ENCODE results near the gene NUTM2B.
"Not testable (repeated sequence)": the region's sequence is repeated elsewhere in the genome, so short reads cannot be mapped to it uniquely, and the experiment has no call there.

The NUTM2B gene, protein sequence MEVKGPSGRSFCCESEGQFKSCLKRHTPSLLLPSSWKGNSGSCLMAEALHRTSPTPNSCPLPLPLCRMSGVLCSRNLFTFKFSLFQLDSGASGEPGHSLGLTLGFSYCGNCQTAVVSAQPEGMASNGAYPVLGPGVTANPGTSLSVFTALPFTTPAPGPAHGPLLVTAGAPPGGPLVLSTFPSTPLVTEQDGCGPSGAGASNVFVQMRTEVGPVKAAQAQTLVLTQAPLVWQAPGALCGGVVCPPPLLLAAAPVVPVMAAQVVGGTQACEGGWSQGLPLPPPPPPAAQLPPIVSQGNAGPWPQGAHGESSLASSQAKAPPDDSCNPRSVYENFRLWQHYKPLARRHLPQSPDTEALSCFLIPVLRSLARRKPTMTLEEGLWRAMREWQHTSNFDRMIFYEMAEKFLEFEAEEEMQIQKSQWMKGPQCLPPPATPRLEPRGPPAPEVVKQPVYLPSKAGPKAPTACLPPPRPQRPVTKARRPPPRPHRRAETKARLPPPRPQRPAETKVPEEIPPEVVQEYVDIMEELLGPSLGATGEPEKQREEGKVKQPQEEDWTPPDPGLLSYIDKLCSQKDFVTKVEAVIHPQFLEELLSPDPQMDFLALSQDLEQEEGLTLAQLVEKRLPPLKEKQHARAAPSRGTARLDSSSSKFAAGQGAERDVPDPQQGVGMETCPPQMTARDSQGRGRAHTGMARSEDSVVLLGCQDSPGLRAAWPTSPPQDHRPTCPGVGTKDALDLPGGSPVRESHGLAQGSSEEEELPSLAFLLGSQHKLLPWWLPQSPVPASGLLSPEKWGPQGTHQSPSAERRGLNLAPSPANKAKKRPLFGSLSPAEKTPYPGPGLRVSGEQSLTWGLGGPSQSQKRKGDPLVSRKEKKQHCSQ

DNA sequence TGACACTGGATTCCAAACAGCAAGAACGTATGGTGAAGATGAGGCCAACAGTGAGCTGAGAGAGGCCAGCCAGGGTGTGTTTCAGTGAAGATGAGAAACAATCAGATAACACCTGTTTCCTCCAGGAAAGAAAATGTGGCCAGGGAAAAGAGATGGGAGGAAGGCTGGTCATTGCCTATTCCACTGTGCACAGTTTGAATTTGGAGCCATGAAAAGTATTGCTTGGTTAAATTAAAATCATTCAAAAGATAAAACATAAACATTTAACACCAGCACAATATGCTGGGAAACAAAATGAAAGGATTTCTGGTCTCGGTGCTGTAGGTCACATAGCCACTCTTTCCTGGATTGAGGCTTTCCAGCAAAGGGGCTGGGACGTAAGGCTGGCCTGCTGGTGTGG is at the start of gene NUTM2B:
TSS of gene NUTM2B (plus strand) at position 301 of the 400 bp plus-strand sequence. CDS start 383 bp downstream, outside the sequence.
- not testable (repeated sequence) for DNase-seq

DNA sequence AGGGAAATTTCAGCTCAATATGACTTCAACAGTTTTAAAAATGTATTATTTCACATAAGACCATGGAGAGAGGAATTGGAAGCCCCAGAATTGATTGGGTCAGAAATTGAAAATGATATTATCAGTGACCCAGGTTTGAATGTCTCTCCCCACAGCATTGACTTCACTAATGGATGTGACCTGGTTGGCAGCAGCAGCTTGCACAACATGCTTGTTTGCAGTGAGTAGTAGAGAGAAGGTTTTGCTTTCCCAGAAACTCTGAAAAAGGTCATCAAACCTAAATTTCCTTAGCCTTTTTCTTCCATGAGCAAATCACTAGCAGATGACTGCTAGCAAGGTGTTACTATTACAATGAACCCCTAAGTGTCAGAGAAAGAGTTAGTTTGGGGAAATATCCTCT is 39.7 kb upstream of the NUTM2B start:
- not testable (repeated sequence) for DNase-seq

DNA sequence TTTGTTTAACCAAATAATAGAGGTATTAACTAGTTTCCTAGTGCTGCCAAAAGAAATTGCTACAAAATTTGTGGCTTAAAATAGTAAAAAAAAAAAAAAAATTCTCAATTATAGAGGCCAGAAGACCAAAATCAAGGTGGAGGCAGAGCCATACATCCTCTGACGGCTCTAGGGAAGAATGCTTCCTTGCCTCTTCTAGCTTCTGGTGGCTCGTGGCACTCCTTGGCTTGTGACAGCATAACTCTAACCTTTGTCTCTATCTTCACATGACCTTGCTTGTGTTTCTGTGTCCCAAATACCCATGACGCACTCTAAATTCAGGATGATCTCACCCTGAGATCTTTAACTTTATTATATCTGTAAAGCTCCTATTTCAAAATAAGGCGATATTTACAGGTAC is 38.3 kb upstream of the NUTM2B start:
- DNase-seq: not testable (repeated sequence)

DNA sequence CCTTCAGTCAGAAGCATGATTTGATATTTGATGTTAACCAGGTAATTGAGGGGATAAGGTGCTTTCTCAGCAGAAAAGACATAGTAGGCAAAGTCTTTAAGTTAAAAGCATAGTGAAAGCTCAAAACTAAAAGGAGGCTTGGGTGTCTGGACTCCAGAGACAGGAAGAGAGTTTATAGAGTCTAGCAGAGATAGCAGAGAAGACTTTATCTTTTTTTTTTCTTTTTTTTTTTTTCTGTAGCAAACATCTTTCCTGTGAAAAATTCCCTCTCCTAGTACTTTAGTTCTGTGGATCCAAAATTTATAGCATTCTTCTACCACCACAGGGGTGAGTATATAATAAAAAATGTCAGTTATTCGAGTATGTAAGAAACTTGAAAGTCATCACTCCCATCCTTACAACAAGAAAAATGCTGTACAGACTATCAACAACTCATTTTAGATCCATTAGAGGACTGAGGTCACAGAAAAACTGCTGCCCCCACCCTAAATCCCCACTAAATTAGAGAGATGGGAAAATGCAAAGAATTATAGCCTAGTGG is 33.7 kb upstream of the NUTM2B start:
- not testable (repeated sequence) for DNase-seq

DNA sequence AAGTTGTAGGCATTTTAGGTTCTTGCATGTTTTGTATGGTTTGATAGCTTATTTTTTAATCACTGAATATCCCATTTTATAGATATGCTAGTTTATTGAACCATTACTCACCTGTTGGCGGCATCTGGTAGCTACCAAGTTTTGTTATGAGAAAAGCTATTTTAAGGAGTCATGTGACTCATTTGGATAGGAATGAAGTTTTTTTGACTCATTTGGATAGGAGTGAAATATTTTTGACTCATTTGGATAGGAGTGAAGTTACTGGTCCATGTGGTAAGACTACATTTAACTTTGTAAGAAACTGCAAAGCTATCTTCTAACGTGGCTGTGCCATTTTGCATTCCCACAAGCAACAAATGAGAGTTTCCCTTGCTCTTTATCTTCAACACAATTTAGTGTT is 28.1 kb upstream of the NUTM2B start:
- not testable (repeated sequence) for DNase-seq

DNA sequence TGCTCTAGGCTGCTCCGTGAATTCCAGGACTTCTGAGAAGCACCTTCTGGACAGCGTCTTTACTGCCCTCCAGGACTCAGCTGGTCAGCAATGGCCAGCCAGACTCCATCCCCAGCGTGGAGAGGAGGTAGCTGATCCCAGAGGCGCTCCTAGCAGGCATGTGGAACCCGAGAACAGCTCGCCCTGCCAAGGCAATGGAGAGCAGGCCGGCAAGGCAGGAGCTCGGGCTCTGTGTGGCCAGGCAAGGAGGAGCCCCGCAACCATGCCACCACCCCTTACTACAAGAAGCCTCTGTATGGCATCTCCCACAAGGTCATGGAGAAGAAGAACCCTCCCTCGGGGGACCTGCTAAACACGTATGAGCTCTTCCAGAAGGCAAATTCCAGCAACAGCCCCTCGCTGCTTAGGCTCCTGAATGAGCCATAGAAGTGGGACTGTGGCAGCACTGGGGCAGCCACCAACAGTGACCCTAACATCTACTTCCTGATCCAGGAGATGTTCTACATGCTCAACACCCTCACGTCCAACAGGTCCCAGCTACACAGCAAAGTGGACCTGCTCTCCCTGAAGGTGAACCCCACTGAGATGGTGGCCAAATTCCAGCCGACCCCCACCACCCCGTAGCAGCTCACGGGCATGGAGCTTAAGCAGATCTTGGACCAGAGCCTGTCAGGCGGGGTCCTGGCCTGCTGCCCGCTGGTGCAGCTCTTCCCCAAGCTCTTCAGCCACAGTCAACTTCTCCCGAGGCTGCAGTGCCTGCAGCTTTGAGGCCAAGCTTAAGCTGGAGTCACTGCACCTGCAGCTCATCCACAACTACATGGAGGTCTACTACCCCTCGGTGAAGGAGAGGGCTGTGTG is 19.8 kb upstream of the NUTM2B start:
- not testable (repeated sequence) for DNase-seq

DNA sequence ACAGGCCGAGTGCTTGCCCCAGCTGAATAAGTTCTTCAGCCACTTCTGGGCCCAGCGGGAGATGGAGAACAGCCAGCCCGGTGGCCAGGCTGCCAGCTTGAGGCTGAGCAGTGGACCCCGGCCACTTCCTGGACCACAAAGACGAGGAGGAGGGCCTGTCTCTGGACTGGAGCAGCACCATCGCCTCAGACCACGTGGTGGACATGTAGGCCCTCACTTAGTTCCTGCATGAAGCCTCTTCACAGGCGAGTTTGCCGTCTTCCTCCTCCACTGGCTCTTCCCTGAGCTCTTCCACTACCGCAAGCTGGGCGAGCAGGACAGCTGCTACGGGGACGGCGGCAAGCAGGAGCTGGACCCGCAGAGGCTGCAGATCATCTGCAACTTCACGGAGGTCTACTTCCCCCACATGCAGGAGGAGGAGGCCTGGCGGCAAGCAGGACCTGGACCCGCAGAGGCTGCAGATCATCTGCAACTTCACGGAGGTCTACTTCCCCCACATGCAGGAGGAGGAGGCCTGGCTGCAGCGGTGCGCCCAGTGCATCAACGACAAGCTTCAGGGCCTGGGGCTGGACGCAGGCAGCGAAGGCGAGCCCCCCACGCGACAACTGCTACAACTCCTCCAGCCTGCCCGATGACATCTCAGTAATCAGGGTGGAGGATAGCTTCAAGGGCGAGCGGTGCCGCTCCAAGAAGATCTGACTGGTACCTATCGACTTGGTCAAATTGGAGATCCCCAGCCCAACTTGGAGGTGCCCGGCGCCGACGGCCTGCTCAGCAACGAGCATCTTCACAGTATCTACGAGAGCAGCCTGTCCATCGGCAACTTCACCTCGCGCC is 18.9 kb upstream of the NUTM2B start:
- DNase-seq: not testable (repeated sequence)

DNA sequence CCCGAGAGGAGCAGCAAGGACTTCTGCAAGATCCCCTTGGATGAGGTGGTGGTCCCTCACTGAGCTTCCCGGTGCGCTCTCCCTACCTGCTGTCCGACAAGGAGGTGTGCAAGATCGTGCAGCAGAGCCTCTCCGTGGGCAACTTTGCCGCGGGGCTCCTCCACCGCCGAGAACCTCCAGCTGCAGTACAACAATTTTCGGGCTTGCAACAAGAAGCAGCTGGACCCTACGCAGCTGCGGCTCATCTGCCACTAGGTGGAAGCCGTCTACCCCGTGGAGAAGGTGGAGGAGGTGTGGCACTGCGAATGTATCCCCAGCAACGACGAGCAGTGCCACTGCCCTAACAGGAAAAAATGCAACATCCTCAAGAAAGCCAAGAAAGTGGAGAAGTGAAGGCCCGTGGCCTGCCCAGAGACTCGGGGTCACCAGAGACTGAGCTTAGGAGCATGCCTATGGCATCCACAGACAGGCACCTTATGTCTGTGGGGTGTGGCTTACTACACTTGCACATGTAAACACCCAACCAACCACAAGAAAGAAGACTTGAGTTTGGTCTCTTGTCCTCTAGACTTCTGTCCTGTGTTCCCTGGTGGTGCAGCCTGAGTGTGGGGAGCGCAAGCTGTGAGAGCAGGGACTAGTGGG is 17.9 kb upstream of the NUTM2B start:
- DNase-seq: peak in 1 of 2 donors; percentile 52

DNA sequence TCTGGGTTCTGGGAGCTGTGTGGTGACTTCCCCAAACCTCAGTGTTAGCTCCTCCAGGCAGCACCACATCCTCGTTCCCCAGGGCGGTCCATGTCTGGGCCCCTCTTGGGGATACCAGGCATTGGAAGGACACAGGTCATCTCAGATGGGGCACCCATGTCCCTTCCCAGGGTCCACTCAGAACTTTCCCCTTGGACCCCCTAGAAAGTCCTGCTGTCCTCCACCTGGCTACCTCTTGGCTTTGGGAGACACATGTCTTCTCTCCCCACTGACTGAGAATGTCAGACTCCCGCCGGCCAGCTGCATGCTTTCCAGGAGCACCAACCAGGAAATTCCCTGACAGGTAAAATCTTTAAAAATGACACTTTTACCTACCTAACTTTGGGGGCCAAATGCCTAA is 16.4 kb upstream of the NUTM2B start:
- not testable (repeated sequence) for DNase-seq

DNA sequence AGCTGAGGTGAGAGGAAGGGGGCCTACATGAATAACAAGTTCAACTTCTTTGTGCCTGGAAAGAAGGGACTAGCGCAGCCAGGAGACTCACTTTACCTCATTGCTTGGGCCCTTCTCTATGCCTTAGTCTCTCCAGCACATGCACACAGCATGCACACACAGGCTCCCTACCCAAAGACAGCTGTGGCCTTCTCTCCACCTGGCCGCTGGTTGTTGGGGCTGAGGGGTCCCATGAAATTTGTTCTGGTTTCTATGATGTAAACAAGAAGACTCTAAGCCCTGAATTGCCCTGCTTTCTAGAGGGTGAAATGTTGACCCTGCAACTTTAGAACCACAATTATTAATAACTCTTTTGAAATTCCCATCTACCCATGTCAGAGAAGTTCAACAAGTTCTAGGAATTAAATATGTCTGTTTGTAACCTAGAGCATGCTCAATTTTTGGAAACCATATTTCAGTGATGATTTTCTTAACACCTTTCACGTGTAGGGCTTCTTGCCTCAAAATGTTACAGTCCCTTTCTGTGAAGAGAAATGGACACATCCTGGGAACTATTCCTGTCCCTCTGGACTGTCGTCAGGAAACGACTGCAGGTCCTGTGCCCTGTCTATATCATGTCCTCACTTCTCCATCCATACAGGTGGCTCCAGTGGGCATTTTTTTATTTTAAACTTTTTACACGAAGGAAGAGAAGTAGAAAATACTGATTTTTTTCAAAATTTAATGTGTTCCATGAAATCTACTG is 15.4 kb upstream of the NUTM2B start:
- not testable (repeated sequence) for DNase-seq

DNA sequence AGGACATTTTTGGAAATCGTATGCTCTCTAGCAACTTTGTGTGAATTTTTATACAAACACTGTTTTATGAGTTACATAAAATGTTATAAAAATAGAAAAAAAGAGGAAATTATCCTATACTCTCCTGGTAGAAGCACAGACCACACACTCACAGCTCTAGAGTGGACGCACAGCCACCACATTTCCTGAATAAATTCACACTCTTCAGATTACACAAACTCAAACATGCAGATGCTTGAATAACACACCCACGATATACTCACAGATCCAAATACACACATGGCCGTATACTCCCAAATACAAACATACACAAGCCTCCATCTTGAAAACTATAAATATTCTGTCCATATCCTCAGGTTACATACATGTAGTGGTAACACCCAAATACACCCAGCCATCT is 14.2 kb upstream of the NUTM2B start:
- not testable (repeated sequence) for DNase-seq

DNA sequence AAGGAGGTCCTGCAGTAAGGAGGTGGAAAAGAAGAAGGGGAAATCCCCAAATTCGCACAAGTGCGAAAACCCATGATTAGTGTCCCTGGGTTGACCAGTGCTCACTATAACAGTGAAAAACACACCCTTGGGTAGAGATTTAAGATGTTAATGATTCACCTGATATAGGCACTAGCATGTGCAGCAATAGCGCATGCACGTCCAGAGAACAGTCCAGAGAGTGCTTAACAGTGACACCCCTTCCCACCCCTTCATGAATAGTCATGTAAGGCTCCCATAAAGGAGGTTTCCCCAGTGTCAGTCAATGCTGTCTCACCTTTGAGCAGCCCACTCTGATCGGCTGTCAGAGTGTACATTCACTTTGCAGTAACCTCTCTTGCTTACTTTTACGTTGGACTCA is 6.4 kb upstream of the NUTM2B start:
- DNase-seq: not testable (repeated sequence)

DNA sequence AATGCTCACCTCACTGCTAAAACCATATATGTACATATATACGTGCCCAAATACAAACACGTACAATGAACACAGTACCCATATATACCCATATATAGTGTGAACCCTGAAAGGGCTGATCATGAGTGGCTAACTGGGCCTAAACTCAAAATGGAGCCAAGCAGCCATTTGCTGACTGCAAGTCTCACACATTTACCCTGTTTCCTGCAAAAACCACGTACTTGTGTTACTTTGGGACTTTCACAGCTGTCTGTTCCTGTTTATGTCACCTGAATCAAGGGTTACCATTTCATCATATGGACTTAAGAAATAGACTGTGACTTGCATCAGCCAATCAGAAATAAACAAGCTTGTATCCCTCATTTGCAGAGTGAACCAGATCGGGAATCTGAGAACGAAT is 5.9 kb upstream of the NUTM2B start:
- peak in 1 of 2 donors; percentile 9 for DNase-seq

DNA sequence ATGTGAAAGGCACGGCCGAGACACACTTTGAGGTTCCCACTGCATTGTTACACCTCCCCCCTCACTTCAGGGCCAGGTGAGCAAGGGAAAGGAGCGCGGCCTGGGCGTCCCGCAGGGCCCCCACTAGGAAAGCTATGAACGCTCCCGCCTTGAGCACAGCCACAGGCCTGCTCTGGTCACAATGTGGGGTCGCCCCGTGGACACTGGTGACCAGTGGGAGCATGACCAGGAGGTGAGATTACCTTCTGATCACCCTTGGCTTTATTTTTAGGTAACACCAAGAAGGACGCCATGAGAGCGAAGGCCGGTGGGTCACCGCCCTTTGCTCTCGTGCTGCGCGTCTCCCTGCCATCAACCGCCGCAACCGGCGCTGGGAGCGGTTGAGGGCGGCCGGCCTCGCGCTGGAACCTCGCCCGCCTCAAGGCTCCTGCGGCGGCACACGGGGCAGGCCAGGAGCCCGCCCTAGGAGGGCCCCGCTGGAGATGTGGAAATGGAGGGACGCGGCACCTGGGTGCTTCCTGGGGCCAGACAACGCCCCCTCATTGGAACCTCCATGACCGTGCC is 2.6 kb upstream of the NUTM2B start:
- not testable (repeated sequence) for DNase-seq

DNA sequence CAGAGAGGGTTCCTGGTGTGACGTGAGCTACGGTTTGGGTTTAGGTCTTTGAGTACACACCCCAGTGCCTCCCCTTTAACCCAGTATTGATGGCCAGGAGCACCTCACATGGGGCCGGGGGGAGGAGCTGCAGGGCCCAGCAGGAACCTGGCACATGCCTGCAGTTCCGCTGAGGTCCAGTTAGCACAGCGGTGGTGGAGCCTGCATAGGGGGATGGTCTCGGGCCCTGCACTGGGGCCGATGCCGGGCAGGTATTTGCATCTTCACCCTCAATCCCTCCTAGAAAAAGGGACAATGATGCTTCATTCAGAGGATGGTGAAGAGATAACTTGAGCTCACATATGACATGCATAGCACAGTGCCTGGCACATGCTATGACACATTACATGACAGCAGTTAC is 4.0 kb downstream of the NUTM2B start:
- not testable (repeated sequence) for DNase-seq

DNA sequence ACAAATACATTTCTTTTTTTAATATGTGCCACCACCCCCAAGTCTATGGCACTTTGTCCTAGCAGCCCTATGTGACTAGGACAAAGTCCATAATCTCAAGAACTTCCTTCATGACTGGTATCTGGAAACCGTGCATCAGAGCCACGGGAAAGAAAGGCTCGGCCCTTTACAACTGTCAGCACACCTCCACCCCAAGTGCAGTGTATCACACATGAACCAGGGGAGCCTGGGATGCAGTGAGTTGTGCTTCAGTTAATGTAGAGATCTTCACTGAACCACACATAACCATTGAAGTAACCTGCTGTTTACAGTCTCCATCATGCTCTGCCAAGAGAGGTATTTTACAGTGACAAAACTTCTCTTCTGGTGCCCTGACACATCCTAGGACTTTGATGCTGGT is 11.9 kb downstream of the NUTM2B start:
- not testable (repeated sequence) for DNase-seq

DNA sequence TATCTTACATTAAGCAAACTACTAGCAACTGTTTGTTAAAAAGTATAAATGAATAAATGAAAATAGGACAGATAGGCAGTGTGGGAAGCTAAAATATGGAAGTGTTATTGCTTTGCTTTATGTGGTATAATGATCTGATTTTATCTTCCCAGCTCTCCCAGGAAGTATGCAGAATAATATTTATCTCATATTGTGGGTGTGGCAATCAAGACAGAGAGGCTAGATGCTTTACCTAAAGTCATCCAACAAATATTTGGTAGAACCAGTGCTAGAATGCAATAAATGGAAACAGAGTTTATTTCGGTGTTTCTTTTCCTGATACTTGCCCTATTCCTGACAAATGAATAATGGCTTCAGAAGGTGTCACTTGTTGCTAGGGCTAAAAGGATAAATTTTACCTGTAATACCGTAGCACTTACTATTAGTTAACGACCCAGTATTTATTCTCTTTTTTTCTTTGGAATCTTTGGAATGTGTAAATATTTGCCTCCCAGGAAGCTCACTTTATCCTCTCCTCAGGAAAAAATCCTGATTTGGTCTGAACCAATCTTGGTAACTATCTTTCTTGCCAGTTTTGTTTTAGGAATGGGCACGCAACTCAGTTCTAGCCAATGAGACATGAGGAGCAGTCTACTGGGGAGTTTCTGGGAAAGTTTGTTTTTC is 14.0 kb downstream of the NUTM2B start:
- DNase-seq: not testable (repeated sequence)

DNA sequence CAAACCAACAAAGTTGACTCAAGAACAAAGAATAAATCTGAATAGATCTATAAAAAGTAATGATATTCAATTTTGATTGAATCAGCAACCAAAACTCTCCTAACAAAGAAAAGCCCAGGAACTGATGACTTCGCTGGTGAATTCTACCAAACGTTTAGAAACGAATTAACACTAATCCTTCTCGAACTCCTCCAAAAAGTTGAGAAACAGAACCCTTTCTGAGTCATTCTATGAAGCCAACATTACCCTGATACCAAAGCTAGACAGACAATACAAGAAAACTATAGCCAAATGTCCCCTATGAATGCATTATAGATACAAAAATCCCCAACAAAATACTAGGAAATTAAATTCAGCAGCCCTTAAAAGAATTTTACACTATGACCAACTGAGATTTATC is 17.0 kb downstream of the NUTM2B start:
- DNase-seq: not testable (repeated sequence)

DNA sequence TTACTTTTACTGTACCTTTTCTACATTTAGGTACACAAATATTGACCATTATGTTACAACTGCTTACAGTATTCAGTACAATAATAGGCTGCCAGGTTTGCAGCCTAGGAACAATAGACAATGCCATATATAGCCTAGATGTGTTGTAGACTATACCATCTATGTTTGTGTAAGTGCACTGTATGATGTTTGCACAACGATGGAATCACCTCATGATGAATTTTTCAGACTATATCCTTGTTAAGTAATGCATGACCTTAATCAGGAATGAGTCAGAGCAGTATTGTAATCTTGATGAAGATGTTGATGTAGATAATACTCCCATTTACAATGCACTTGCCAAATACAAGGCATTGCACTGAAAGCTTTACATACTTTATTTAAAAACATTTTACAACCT is 23.6 kb downstream of the NUTM2B start:
- not testable (repeated sequence) for DNase-seq
